Inflammatory macrophage treated with lipopolysaccharide for 4 hours (primary cell): ENCODE results near the gene MYRF.

Experiments
- DNase-seq: peaks from one replicate; pipeline ENCODE4 v3.0.0-alpha.2; 2020

The MYRF gene

GRCh38 chr11:61742391-61742790 is 10.0 kb upstream of the MYRF start:
- peak; percentile 89 for DNase-seq

- DNase-seq, result no peak
These were observed 8.8 kb upstream of the MYRF start for GRCh38 chr11:61743486-61744095.

- DNase-seq, result no peak
These were observed 8.3 kb upstream of the MYRF start for GRCh38 chr11:61744181-61744580.

GRCh38 chr11:61744609-61745156 is 7.8 kb upstream of the MYRF start:
- no peak for DNase-seq

- no peak for DNase-seq
These were observed 6.5 kb upstream of the MYRF start for GRCh38 chr11:61745781-61746441.

GRCh38 chr11:61746442-61747191 is 5.8 kb upstream of the MYRF start:
- no peak for DNase-seq

GRCh38 chr11:61747192-61747966 is 5.1 kb upstream of the MYRF start:
- DNase-seq, result peak; percentile 67

- DNase-seq, result no peak
These were observed 4.5 kb upstream of the MYRF start for GRCh38 chr11:61747967-61748285.

- DNase-seq, result peak; percentile 23
These were observed 2.7 kb upstream of the MYRF start for GRCh38 chr11:61749591-61750217.

- no peak for DNase-seq
These were observed 1.7 kb upstream of the MYRF start for GRCh38 chr11:61750631-61751273.

GRCh38 chr11:61751384-61751783 is 1.1 kb upstream of the MYRF start:
- no peak for DNase-seq

GRCh38 chr11:61752925-61753521 is 587 bp downstream of the MYRF start:
- DNase-seq, result no peak

GRCh38 chr11:61753672-61754071 is 1.2 kb downstream of the MYRF start:
- DNase-seq, result no peak

- DNase-seq, result no peak
These were observed 2.4 kb downstream of the MYRF start for GRCh38 chr11:61754534-61755482.

GRCh38 chr11:61756147-61756451 is 3.7 kb downstream of the MYRF start:
- DNase-seq, result no peak

GRCh38 chr11:61756452-61757212 is 4.2 kb downstream of the MYRF start:
- peak; percentile 38 for DNase-seq

- DNase-seq, result no peak
These were observed 4.9 kb downstream of the MYRF start for GRCh38 chr11:61757213-61757862.

- DNase-seq, result no peak
These were observed 8.5 kb downstream of the MYRF start for GRCh38 chr11:61760946-61761345.

GRCh38 chr11:61761440-61762222 is 9.2 kb downstream of the MYRF start:
- DNase-seq, result no peak
